ENCODE data around the gene BPIFB6. TPM values are rescaled to one million over a fixed set of nuclear protein-coding genes. Genes with fewer than 3 reads are reported as not detected.

Gene BPIFB6
- total and polyA plus RNA-seq, 2 donors (not counting 3 experiments of a cell fraction or from before 2014, with no cell fraction given) = not detected

DNA sequence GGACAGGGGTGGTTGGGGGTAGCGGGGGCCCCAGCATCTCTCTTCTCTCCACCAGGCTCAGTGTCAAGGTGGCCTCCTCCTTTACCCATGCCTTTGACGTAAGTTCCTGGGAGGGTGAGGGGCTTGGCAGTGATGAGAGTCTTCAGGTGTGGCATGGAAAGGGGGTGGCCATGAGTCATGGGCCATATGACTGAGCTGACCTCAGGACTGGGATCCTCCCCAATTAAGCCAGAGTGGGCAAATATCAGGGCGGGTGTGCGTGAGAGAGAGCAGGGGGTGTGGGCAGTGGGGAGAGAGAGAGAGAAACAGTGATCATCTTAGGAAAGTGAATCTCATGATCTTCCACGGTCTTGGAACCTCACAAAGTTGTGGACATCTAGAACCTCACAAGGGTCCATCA is 39.8 kb downstream of the BPIFB6 start:
- intact Hi-C loops (cut with micrococcal nuclease) = no loop called here
- POLR2A ChIA-PET = no interaction called here

DNA sequence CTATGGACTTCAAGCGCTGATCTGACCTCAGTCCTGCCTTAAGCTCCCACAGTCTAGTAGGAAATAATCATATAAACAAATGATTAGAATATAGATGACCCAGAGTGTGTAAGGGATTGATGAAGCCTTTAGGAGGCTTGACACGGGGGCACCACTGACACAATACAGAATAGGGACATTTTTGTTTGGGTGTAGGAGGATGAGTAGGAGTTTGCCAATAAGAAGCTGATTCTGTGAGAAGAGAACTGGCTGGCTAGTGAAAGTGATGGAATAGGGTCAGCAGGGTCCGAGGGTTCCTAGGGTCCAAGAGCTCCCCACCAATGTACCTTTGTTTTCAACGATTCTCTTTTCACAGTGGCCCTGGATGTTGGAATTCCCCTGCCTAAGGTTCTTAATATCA is 40.9 kb downstream of the BPIFB6 start:
- H2AFZ ChIP-seq (ENCODE audit: low read depth, low read length) = no peak overlapping the region
- H3K27ac ChIP-seq (ENCODE audit: insufficient read depth, low read depth, low read length) = no peak overlapping the region
- no peaks in the 10 kb centered on the region for H3K9me1 ChIP-seq (replicated peaks; ENCODE audit: control insufficient read depth, extremely low read depth, insufficient read depth, low read length)
- no peaks in the 10 kb centered on the region for H4K20me1 ChIP-seq (replicated peaks; ENCODE audit: control insufficient read depth, extremely low read depth, insufficient read depth, low read length)
- no peak overlapping the region for H3K4me3 ChIP-seq (replicated peaks in 1 of 3; ENCODE audit: insufficient read depth in 1 of 3, low read depth in 1 of 3, low read length in 3 of 3)
- no peak for FAIRE-seq
- no peaks in the 10 kb centered on the region for H3K79me2 ChIP-seq (ENCODE audit: control insufficient read depth, insufficient read depth, low read length)
- H3K36me3 ChIP-seq (ENCODE audit: control insufficient read depth in 2 of 2, extremely low read depth in 1 of 2, insufficient read depth in 2 of 2, low read length in 2 of 2) = no peaks in the 10 kb centered on the region
- ChIA-PET POLR2A (no interaction called here), CTCF (no interaction called here)
- no peak overlapping the region for H3K9ac ChIP-seq (replicated peaks; ENCODE audit: extremely low read depth, insufficient read depth, low read length)
- no peak for DNase-seq (ENCODE audit: low read depth, low spot score)
- dilution Hi-C loops (cut with MboI; ENCODE audit: extremely low pct_ligation_motif_present, low sequenced_read_pairs) = no loop called here
- no peak overlapping the region for H3K4me2 ChIP-seq (ENCODE audit: insufficient read depth, low read length)
- no TSS peak for BruUV-seq (replicated peaks)
- no peaks in the 10 kb centered on the region for H3K9me3 ChIP-seq (replicated peaks; ENCODE audit: control insufficient read depth, insufficient read depth, low read length)
- intact Hi-C loops (cut with micrococcal nuclease) = no loop called here
- TF ChIP-seq MAX (IDR thresholded peaks at IDR 0.05; ENCODE audit: insufficient read depth, insufficient read length) = no peak
- TF ChIP-seq FOS (IDR thresholded peaks at IDR 0.05; ENCODE audit: borderline replicate concordance, insufficient read depth, low read length) = no peak
- TF ChIP-seq MYC (IDR thresholded peaks at IDR 0.05; ENCODE audit: low read depth, low read length) = no peak
- TF ChIP-seq EZH2 (IDR thresholded peaks at IDR 0.05; ENCODE audit: borderline replicate concordance, low read depth, low read length, severe bottlenecking) = no peak
- no peak for TF ChIP-seq CTCF (IDR thresholded peaks at IDR 0.05; ENCODE audit: extremely low read depth in 1 of 2, insufficient read depth in 1 of 2, low read depth in 1 of 2, low read length in 2 of 2)
- TF ChIP-seq POLR2A (IDR thresholded peaks at IDR 0.05; ENCODE audit: low read depth, low read length) = no peak
- TF ChIP-seq JUN (IDR thresholded peaks at IDR 0.05; ENCODE audit: borderline replicate concordance, insufficient read depth, insufficient read length, low read depth) = no peak
- TF ChIP-seq POLR2AphosphoS5 (IDR thresholded peaks at IDR 0.05; ENCODE audit: insufficient read depth, low read depth, low read length) = no peak
- TF ChIP-seq GATA2 (IDR thresholded peaks at IDR 0.05; ENCODE audit: insufficient read depth, insufficient read length, low read depth, low read length) = no peak
- no peaks in the 10 kb centered on the region for H3K27me3 ChIP-seq (ENCODE audit: control insufficient read depth in 2 of 2, insufficient read depth in 2 of 2, low read length in 2 of 2)
- no peaks in the 10 kb centered on the region for H3K4me1 ChIP-seq (ENCODE audit: control insufficient read depth, extremely low read depth, insufficient read depth, low read length)

More for the DNA sequence above, 39.8 kb downstream of the BPIFB6 start:
- no peaks in the 10 kb centered on the region for H3K27me3 ChIP-seq (ENCODE audit: control insufficient read depth in 2 of 2, insufficient read depth in 2 of 2, low read length in 2 of 2)
- no peaks in the 10 kb centered on the region for H3K36me3 ChIP-seq (ENCODE audit: control insufficient read depth in 2 of 2, extremely low read depth in 1 of 2, insufficient read depth in 2 of 2, low read length in 2 of 2)
- no peak overlapping the region for H3K4me3 ChIP-seq (replicated peaks in 1 of 3; ENCODE audit: insufficient read depth in 1 of 3, low read depth in 1 of 3, low read length in 3 of 3)
- no peaks in the 10 kb centered on the region for H4K20me1 ChIP-seq (replicated peaks; ENCODE audit: control insufficient read depth, extremely low read depth, insufficient read depth, low read length)
- BruUV-seq (replicated peaks) = no TSS peak
- dilution Hi-C loops (cut with MboI; ENCODE audit: extremely low pct_ligation_motif_present, low sequenced_read_pairs) = no loop called here
- no peak for FAIRE-seq
- H2AFZ ChIP-seq (ENCODE audit: low read depth, low read length) = no peak overlapping the region
- CTCF ChIA-PET = no interaction called here
- no peaks in the 10 kb centered on the region for H3K9me3 ChIP-seq (replicated peaks; ENCODE audit: control insufficient read depth, insufficient read depth, low read length)
- TF ChIP-seq MAX (IDR thresholded peaks at IDR 0.05; ENCODE audit: insufficient read depth, insufficient read length) (no peak), FOS (IDR thresholded peaks at IDR 0.05; ENCODE audit: borderline replicate concordance, insufficient read depth, low read length) (no peak), POLR2A (IDR thresholded peaks at IDR 0.05; ENCODE audit: low read depth, low read length) (no peak), GATA2 (IDR thresholded peaks at IDR 0.05; ENCODE audit: insufficient read depth, insufficient read length, low read depth, low read length) (no peak), EZH2 (IDR thresholded peaks at IDR 0.05; ENCODE audit: borderline replicate concordance, low read depth, low read length, severe bottlenecking) (no peak)
- H3K4me1 ChIP-seq (ENCODE audit: control insufficient read depth, extremely low read depth, insufficient read depth, low read length) = no peaks in the 10 kb centered on the region
- H3K4me2 ChIP-seq (ENCODE audit: insufficient read depth, low read length) = no peak overlapping the region
- no peak for DNase-seq (ENCODE audit: low read depth, low spot score)
- no peak overlapping the region for H3K9ac ChIP-seq (replicated peaks; ENCODE audit: extremely low read depth, insufficient read depth, low read length)
- no peak overlapping the region for H3K27ac ChIP-seq (ENCODE audit: insufficient read depth, low read depth, low read length)
- no peaks in the 10 kb centered on the region for H3K9me1 ChIP-seq (replicated peaks; ENCODE audit: control insufficient read depth, extremely low read depth, insufficient read depth, low read length)
- H3K79me2 ChIP-seq (ENCODE audit: control insufficient read depth, insufficient read depth, low read length) = no peaks in the 10 kb centered on the region

Data from endothelial cell of umbilical vein (primary cell).